A549 (cell line): Measurements from ENCODE around the gene CAP2. TPM values are rescaled to one million over a fixed set of nuclear protein-coding genes. Genes with fewer than 3 reads are reported as not detected.
A peak's percentile ranks its signal among the peaks of the same experiment; 100 is the strongest.

Source experiments
- ATAC-seq, 2 experiments: fragments of 200-7000 bp in 1 of 2; fragments of >200 bp in 1 of 2; cut with Nextera tagmentation in 1 of 2; cut with Tn5 transposase in 1 of 2; 3 replicates each; pipeline versions ENCODE4 v1.8.0 to v1.9.1; 2018 to 2020; ENCODE audit warnings: mild to moderate bottlenecking in 1 of 2, moderate library complexity in 1 of 2
- CTCF ChIA-PET: fragments of 300-600 bp; sonication (Branson Sonifier 250); formaldehyde crosslinking; extraction: SDS; loops from one replicate; lab custom pipeline; 2021; ENCODE audit warnings: antibody characterized with exemption, inconsistent platforms; lab: Yijun Ruan, JAX
- POLR2A ChIA-PET: fragments of 350-600 bp; formaldehyde crosslinking; extraction: SDS; loops from one replicate; lab custom pipeline; 2021; ENCODE audit warnings: antibody characterized with exemption, inconsistent platforms; lab: Yijun Ruan, JAX
- DNase-seq, 2 experiments: peaks; one replicate each; pipeline versions ENCODE4 v3.0.0 to v3.0.0-alpha.2; 2011 to 2016; ENCODE audit warnings: low read depth in 1 of 2, low spot score in 1 of 2
- FAIRE-seq: peaks from 2 replicates; lab custom pipeline; 2011; peaks lifted over from hg19 to GRCh38; lab: Jason Lieb, UNC
- H3K27ac ChIP-seq, 2 experiments: fragments of >200 bp; sonication (Bioruptor Twin); formaldehyde crosslinking; 3 replicates each; pipeline ENCODE4 v1.5.1; 2016 to 2017
- H3K4me1 ChIP-seq: fragments of >200 bp; sonication (Bioruptor Twin); formaldehyde crosslinking; 3 replicates; pipeline ENCODE4 v1.6.1; 2016
- H3K4me2 ChIP-seq: fragments of >200 bp; sonication (Bioruptor Twin); formaldehyde crosslinking; 3 replicates; pipeline ENCODE4 v1.6.1; 2016
- H3K4me3 ChIP-seq: fragments of >200 bp; sonication (Bioruptor Twin); formaldehyde crosslinking; 3 replicates; pipeline ENCODE4 v1.5.1; 2016
- H3K9me3 ChIP-seq: fragments of >200 bp; sonication (Bioruptor Twin); formaldehyde crosslinking; 3 replicates; pipeline ENCODE4 v1.6.1; 2016
- CBX2 ChIP-seq: fragments of 200-600 bp; sonication (generic); IDR thresholded peaks from 2 replicates; pipeline ENCODE4 v1.6.1; 2016; ENCODE audit warnings: low read depth, mild to moderate bottlenecking, borderline replicate concordance
- CEBPB ChIP-seq, 2 experiments: fragments of >200 bp in 1 of 2; sonication (Bioruptor Twin) in 1 of 2; formaldehyde crosslinking in 1 of 2; IDR thresholded peaks; 2 replicates each; pipeline ENCODE4 v1.6.1; 2012 to 2016
- EHF ChIP-seq: fragments of 250-450 bp; sonication (Bioruptor Pico); IDR thresholded peaks from 2 replicates; pipeline ENCODE4 v1.5.0; 2020; ENCODE audit warnings: mild to moderate bottlenecking
- EP300 ChIP-seq, 2 experiments: fragments of >200 bp; sonication (Bioruptor Twin); formaldehyde crosslinking; IDR thresholded peaks; 2 replicates in 1 of 2; 3 replicates in 1 of 2; pipeline ENCODE4 v1.6.1; 2016 to 2017
- ESRRA ChIP-seq: fragments of 150-350 bp; IDR thresholded peaks from 2 replicates; pipeline ENCODE4 v1.6.1; 2014; ENCODE audit warnings: mild to moderate bottlenecking, low read length, borderline replicate concordance
- FOSB ChIP-seq: fragments of 250-450 bp; sonication (Bioruptor Pico); IDR thresholded peaks from 2 replicates; pipeline ENCODE4 v1.5.0; 2020; ENCODE audit warnings: mild to moderate bottlenecking, moderate library complexity
- FOSL2 ChIP-seq, 2 experiments: fragments of 450-650 bp in 1 of 2; fragments of >200 bp in 1 of 2; sonication (Bioruptor Twin) in 1 of 2; formaldehyde crosslinking; IDR thresholded peaks; 2 replicates each; pipeline versions ENCODE4 v1.5.0 to v1.6.1; 2016 to 2020; ENCODE audit warnings: mild to moderate bottlenecking in 1 of 2, moderate library complexity in 1 of 2
- GATA3 ChIP-seq: IDR thresholded peaks from 2 replicates; pipeline ENCODE4 v1.6.1; 2012; ENCODE audit warnings: borderline replicate concordance
- HDAC2 ChIP-seq: fragments of 200-600 bp; sonication (generic); IDR thresholded peaks from 2 replicates; pipeline ENCODE4 v1.6.1; 2016
- HOXA7 ChIP-seq: fragments of 250-450 bp; sonication (Bioruptor Pico); IDR thresholded peaks from 2 replicates; pipeline ENCODE4 v1.5.0; 2020; ENCODE audit warnings: mild to moderate bottlenecking, moderate library complexity
- JUN ChIP-seq, 2 experiments: fragments of >200 bp; sonication (Bioruptor Twin); formaldehyde crosslinking; IDR thresholded peaks; 2 replicates in 1 of 2; 3 replicates in 1 of 2; pipeline ENCODE4 v1.6.1; 2016 to 2017
- JUNB ChIP-seq: fragments of >200 bp; sonication (Bioruptor Twin); formaldehyde crosslinking; IDR thresholded peaks from 2 replicates; pipeline ENCODE4 v1.6.1; 2016
- KDM5A ChIP-seq: fragments of 200-600 bp; sonication (generic); IDR thresholded peaks from 2 replicates; pipeline ENCODE4 v1.6.1; 2016; ENCODE audit warnings: antibody characterized with exemption, mild to moderate bottlenecking
- MAFK ChIP-seq: fragments of 450-650 bp; IDR thresholded peaks from 2 replicates; pipeline ENCODE4 v1.6.1; 2014; ENCODE audit not compliant: partially characterized antibody
- MAZ ChIP-seq: fragments of 150-350 bp; IDR thresholded peaks from 2 replicates; pipeline ENCODE4 v1.6.1; 2014; ENCODE audit warnings: antibody characterized with exemption, low read depth, low read length, borderline replicate concordance
- NFE2L2 ChIP-seq: fragments of 150-350 bp; conservative IDR thresholded peaks from 2 replicates; pipeline ENCODE4 v1.6.1; 2014; ENCODE audit warnings: low read length
- NR3C1 ChIP-seq: fragments of >200 bp; sonication (Bioruptor Twin); formaldehyde crosslinking; IDR thresholded peaks from 3 replicates; pipeline ENCODE4 v1.6.1; 2017
- POLR2A ChIP-seq: IDR thresholded peaks from 2 replicates; pipeline ENCODE4 v1.6.1; 2012; ENCODE audit warnings: mild to moderate bottlenecking, low read length
- RAD21 ChIP-seq, 2 experiments: fragments of >200 bp in 1 of 2; sonication (Bioruptor Twin) in 1 of 2; formaldehyde crosslinking in 1 of 2; IDR thresholded peaks in 1 of 2; conservative IDR thresholded peaks in 1 of 2; 2 replicates in 1 of 2; 3 replicates in 1 of 2; pipeline ENCODE4 v1.6.1; 2012 to 2018; ENCODE audit warnings: inconsistent platforms in 1 of 2
- RNF2 ChIP-seq: fragments of 200-600 bp; sonication (generic); IDR thresholded peaks from 2 replicates; pipeline ENCODE4 v1.6.1; 2016; ENCODE audit warnings: low read depth, mild to moderate bottlenecking, antibody characterized with exemption, moderate library complexity, borderline replicate concordance
- SMC3 ChIP-seq: fragments of >200 bp; sonication (Bioruptor Twin); formaldehyde crosslinking; IDR thresholded peaks from 3 replicates; pipeline ENCODE4 v1.6.1; 2018; ENCODE audit warnings: inconsistent platforms
- TFCP2L1 ChIP-seq: fragments of 250-450 bp; sonication (Bioruptor Pico); IDR thresholded peaks from 2 replicates; pipeline ENCODE4 v1.5.0; 2021; ENCODE audit warnings: mild to moderate bottlenecking
- ZNF302 ChIP-seq: fragments of 250-450 bp; sonication (Bioruptor Pico); IDR thresholded peaks from 2 replicates; pipeline ENCODE4 v1.9.0; 2021; ENCODE audit warnings: inconsistent platforms, mild to moderate bottlenecking, moderate library complexity
- WGBS: methylation state at CpG from one replicate; pipeline ENCODE4 v1.1.6; 2017; ENCODE audit errors: missing lambda C conversion rate; 5-methylcytosine and 5-hydroxymethylcytosine counted together
- polyA plus RNA-seq, 4 experiments: library from polyadenylated mRNA; depleted of rRNA in 3 of 4; stranded (reverse); fragments of >200 nt; fragmentation: RNase III in 1 of 4; extraction: RNeasy Plus Mini Kit Qiagen cat#74134 plus additional on column Dnase treatment in 1 of 4; gene quantifications; 2 replicates in 3 of 4; 3 replicates in 1 of 4; pipeline ENCODE4 v1.2.3, GENCODE V29; 2011 to 2017
- TF ChIP-seq, protein P1 (sequence below): fragments of 250-450 bp; sonication (Bioruptor Pico); IDR thresholded peaks from 2 replicates; pipeline ENCODE4 v1.5.0; 2020; ENCODE audit warnings: low read depth, mild to moderate bottlenecking, moderate library complexity
- TF ChIP-seq, protein P2 (sequence below): IDR thresholded peaks from 2 replicates; pipeline ENCODE4 v1.6.1; 2012
- TF ChIP-seq, protein P3 (sequence below): fragments of >200 bp; sonication (Bioruptor Twin); formaldehyde crosslinking; IDR thresholded peaks from 2 replicates; pipeline ENCODE4 v1.6.1; 2016
- TF ChIP-seq, protein P4 (sequence below): fragments of >200 bp; sonication (Bioruptor Twin); formaldehyde crosslinking; IDR thresholded peaks from 3 replicates; pipeline ENCODE4 v1.6.1; 2016
- TF ChIP-seq, protein P5 (sequence below): IDR thresholded peaks from 2 replicates; pipeline ENCODE4 v1.6.1; 2012
- TF ChIP-seq, protein P6 (sequence below): IDR thresholded peaks from 2 replicates; pipeline ENCODE4 v1.6.1; 2012; ENCODE audit warnings: low read depth, borderline replicate concordance

The CAP2 gene
- polyA plus RNA-seq, 2 of the 4 experiments (the other 2 are of a cell fraction) = 27.2 to 43.3 TPM

DNA sequence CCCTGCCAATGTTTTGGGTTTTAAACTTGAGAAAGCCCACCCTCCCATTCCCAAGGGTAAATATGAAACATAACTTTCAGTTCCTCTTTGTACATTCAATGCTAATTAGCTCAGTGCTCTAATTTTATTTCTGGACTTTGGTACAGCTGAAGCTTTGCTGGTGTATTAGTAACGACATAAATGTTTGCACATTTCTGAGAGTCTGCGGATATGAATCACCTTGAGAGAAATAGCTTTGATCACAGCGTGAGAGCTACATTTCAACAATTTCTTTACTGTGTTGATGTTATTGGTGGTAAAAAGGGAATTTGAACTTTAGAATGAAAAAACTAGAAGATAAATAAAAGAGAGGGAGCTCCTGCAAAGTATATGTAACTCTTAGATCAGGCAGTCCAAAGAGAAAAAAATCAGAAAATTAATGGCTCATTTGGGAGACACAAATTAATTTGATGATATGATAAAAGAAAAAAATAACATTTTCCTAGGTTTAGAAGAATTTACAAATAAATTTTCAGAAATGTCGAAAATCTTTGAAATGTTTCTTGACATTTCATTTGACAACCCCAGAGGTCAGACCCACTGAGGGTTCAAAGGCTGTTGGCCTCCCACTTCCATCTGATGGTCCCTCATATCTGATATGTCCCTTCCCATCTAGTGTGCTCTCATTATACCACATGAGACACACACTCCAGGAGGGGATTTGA lies 38.5 kb upstream of the CAP2 start:
- ATAC-seq (peak; percentile 91 to 97), DNase-seq (peak; percentile 56 to 81), FAIRE-seq (no peak)
- ChIA-PET POLR2A (interaction anchor here (0.6 to 1.2 kb wide), 3 partner anchors 38 to 1041 kb away, joined by 3 to 8 read pairs (median 4); partner anchors contain the start of gene CAP2), CTCF (no interaction called here)
- Histone ChIP-seq H3K27ac (peak overlapping the region; percentile 83 to 87), H3K4me3 (no peak overlapping the region; the same call in 2 of the 3 replicates), H3K9me3 (peaks cover 5% of the 10 kb centered on the region), H3K4me2 (peak overlapping the region; percentile 86), H3K4me1 (peaks cover 59% of the 10 kb centered on the region)
- 3% methylated on average over 4 of the region's 4 CpGs for WGBS
- TF ChIP-seq GATA3 = peak; percentile 85
- TF ChIP-seq EHF (CRISPR knock-in tag) = no peak
- no peak for TF ChIP-seq HOXA7 (CRISPR knock-in tag)
- peak in 1 of 2 experiments; percentile 50; a peak in 3 of 5 replicates for TF ChIP-seq RAD21 (conservative IDR thresholded peaks at IDR 0.05 in 1 of 2, IDR thresholded peaks at IDR 0.05 in 1 of 2)
- TF ChIP-seq RNF2 = no peak
- peak; percentile 65 to 77; a peak in 2 of 5 replicates for TF ChIP-seq JUN (IDR thresholded peaks at IDR 0.05)
- TF ChIP-seq, protein P1, sequence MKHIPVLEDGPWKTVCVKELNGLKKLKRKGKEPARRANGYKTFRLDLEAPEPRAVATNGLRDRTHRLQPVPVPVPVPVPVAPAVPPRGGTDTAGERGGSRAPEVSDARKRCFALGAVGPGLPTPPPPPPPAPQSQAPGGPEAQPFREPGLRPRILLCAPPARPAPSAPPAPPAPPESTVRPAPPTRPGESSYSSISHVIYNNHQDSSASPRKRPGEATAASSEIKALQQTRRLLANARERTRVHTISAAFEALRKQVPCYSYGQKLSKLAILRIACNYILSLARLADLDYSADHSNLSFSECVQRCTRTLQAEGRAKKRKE = no peak
- TF ChIP-seq, protein P2, sequence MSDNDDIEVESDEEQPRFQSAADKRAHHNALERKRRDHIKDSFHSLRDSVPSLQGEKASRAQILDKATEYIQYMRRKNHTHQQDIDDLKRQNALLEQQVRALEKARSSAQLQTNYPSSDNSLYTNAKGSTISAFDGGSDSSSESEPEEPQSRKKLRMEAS = no peak
- TF ChIP-seq NR3C1 = no peak
- TF ChIP-seq HDAC2 = no peak
- peak; percentile 72 for TF ChIP-seq FOSL2 (IDR thresholded peaks at IDR 0.05)
- TF ChIP-seq FOSL2 (CRISPR knock-in tag; IDR thresholded peaks at IDR 0.05) = peak; percentile 87
- no peak for TF ChIP-seq MAZ
- TF ChIP-seq ESRRA = no peak
- no peak for TF ChIP-seq TFCP2L1
- peak; percentile 53 to 80; a peak in 3 of 5 replicates for TF ChIP-seq EP300 (IDR thresholded peaks at IDR 0.05)
- TF ChIP-seq MAFK = no peak
- TF ChIP-seq CEBPB (IDR thresholded peaks at IDR 0.05) = peak; percentile 47 to 59; a peak in 2 of 4 replicates
- no peak for TF ChIP-seq KDM5A
- no peak for TF ChIP-seq POLR2A
- TF ChIP-seq CBX2 = no peak
- TF ChIP-seq SMC3 = 0 out of 3 replicates have a peak, but pooled peaks have one; percentile 6
- TF ChIP-seq, protein P3, sequence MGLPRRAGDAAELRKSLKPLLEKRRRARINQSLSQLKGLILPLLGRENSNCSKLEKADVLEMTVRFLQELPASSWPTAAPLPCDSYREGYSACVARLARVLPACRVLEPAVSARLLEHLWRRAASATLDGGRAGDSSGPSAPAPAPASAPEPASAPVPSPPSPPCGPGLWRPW = no peak
- TF ChIP-seq JUNB = peak; percentile 92
- TF ChIP-seq NFE2L2 = no peak
- TF ChIP-seq, protein P4, sequence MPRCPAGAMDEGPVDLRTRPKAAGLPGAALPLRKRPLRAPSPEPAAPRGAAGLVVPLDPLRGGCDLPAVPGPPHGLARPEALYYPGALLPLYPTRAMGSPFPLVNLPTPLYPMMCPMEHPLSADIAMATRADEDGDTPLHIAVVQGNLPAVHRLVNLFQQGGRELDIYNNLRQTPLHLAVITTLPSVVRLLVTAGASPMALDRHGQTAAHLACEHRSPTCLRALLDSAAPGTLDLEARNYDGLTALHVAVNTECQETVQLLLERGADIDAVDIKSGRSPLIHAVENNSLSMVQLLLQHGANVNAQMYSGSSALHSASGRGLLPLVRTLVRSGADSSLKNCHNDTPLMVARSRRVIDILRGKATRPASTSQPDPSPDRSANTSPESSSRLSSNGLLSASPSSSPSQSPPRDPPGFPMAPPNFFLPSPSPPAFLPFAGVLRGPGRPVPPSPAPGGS = peak; percentile 76; the same call in 1 of the 3 replicates
- no peak for TF ChIP-seq ZNF302 (CRISPR knock-in tag)
- TF ChIP-seq FOSB (CRISPR knock-in tag) = no peak
- TF ChIP-seq, protein P5, sequence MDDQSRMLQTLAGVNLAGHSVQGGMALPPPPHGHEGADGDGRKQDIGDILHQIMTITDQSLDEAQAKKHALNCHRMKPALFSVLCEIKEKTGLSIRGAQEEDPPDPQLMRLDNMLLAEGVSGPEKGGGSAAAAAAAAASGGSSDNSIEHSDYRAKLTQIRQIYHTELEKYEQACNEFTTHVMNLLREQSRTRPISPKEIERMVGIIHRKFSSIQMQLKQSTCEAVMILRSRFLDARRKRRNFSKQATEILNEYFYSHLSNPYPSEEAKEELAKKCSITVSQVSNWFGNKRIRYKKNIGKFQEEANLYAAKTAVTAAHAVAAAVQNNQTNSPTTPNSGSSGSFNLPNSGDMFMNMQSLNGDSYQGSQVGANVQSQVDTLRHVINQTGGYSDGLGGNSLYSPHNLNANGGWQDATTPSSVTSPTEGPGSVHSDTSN = peak; percentile 49; the same call in 1 of the 2 replicates
- TF ChIP-seq, protein P6, sequence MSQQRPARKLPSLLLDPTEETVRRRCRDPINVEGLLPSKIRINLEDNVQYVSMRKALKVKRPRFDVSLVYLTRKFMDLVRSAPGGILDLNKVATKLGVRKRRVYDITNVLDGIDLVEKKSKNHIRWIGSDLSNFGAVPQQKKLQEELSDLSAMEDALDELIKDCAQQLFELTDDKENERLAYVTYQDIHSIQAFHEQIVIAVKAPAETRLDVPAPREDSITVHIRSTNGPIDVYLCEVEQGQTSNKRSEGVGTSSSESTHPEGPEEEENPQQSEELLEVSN = no peak
- TF ChIP-seq, all 56 proteins: peak for 10
